Vagina (tissue), 2 donors: ENCODE data around the gene MECP2. TPM values are rescaled to one million over a fixed set of nuclear protein-coding genes. Genes with fewer than 3 reads are reported as not detected.

Experiments used
- DNase-seq, 2 donors: peaks; one replicate each; pipeline ENCODE4 v3.0.0-alpha.2; 2017; ENCODE audit errors: extremely low spot score in 2 of 2
- H3K27ac ChIP-seq: fragments of 200-600 bp; sonication (generic); one replicate; pipeline ENCODE4 v1.5.1; 2019
- H3K27me3 ChIP-seq: fragments of 200-600 bp; sonication (generic); one replicate; pipeline ENCODE4 v1.5.1; 2019
- H3K36me3 ChIP-seq, 2 donors: fragments of 200-600 bp; sonication (generic); one replicate each; pipeline ENCODE4 v1.5.1; 2017 to 2019
- H3K4me1 ChIP-seq: fragments of 200-600 bp; sonication (generic); one replicate; pipeline ENCODE4 v1.5.1; 2019
- H3K4me3 ChIP-seq, 2 donors: fragments of 200-600 bp; sonication (generic); 1 replicate in 1 of 2; 2 replicates in 1 of 2; pipeline ENCODE4 v1.5.1; 2016 to 2019
- H3K9me3 ChIP-seq: fragments of 200-600 bp; sonication (generic); one replicate; pipeline ENCODE4 v1.5.1; 2019
- POLR2A ChIP-seq, 2 donors: fragments of 450-650 bp; IDR thresholded peaks; one replicate each; pipeline ENCODE4 v1.6.1; 2017; ENCODE audit warnings: antibody characterized with exemption in 2 of 2, mild to moderate bottlenecking in 2 of 2, moderate library complexity in 2 of 2
- POLR2AphosphoS5 ChIP-seq, 2 donors: sonication (generic); formaldehyde crosslinking; IDR thresholded peaks; one replicate each; pipeline ENCODE4 v1.9.0; 2017; ENCODE audit warnings: antibody characterized with exemption in 2 of 2, mild to moderate bottlenecking in 2 of 2, low read depth in 1 of 2; ENCODE audit not compliant: insufficient read depth in 1 of 2
- intact Hi-C: fragments of 100-400 bp; cut with DNase I; formaldehyde crosslinking; loops from one replicate; pipeline ENCODE4 v1.15.1; 2023
- total RNA-seq: library from RNA; depleted of rRNA; stranded (reverse); fragments of >200 nt; gene quantifications from one replicate; pipeline ENCODE4 v1.2.3, GENCODE V29; 2016
- TF ChIP-seq, protein P1 (sequence below), 3 experiments: fragments of 450-650 bp in 2 of 3; fragments of 200-600 bp in 1 of 3; sonication (generic) in 1 of 3; IDR thresholded peaks; one replicate each; pipeline ENCODE4 v1.5.1; 2017 to 2019; ENCODE audit warnings: antibody characterized with exemption in 3 of 3, mild to moderate bottlenecking in 2 of 3, moderate library complexity in 2 of 3

The MECP2 gene
- total RNA-seq, 1 donor from 2014 or later, result 38.5 TPM

- intact Hi-C loops, result no loop called here
- no peaks in the 10 kb centered on the region for H3K36me3 ChIP-seq
- peaks cover 7% of the 10 kb centered on the region for H3K4me1 ChIP-seq
- no peak overlapping the region for H3K4me3 ChIP-seq
- DNase-seq, result no peak
- no peak for TF ChIP-seq POLR2AphosphoS5 (IDR thresholded peaks at IDR 0.05; ENCODE audit: insufficient read depth in 1 of 2, low read depth in 1 of 2)
- TF ChIP-seq, protein P1, sequence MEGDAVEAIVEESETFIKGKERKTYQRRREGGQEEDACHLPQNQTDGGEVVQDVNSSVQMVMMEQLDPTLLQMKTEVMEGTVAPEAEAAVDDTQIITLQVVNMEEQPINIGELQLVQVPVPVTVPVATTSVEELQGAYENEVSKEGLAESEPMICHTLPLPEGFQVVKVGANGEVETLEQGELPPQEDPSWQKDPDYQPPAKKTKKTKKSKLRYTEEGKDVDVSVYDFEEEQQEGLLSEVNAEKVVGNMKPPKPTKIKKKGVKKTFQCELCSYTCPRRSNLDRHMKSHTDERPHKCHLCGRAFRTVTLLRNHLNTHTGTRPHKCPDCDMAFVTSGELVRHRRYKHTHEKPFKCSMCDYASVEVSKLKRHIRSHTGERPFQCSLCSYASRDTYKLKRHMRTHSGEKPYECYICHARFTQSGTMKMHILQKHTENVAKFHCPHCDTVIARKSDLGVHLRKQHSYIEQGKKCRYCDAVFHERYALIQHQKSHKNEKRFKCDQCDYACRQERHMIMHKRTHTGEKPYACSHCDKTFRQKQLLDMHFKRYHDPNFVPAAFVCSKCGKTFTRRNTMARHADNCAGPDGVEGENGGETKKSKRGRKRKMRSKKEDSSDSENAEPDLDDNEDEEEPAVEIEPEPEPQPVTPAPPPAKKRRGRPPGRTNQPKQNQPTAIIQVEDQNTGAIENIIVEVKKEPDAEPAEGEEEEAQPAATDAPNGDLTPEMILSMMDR (IDR thresholded peaks at IDR 0.05), result no peak
- no peak for TF ChIP-seq POLR2A (IDR thresholded peaks at IDR 0.05)
- H3K9me3 ChIP-seq, result no peaks in the 10 kb centered on the region
- no peak overlapping the region for H3K27ac ChIP-seq
- no peaks in the 10 kb centered on the region for H3K27me3 ChIP-seq
These were observed 90.6 kb downstream of the MECP2 start for GRCh38 chrX:154006947-154007346.

DNA sequence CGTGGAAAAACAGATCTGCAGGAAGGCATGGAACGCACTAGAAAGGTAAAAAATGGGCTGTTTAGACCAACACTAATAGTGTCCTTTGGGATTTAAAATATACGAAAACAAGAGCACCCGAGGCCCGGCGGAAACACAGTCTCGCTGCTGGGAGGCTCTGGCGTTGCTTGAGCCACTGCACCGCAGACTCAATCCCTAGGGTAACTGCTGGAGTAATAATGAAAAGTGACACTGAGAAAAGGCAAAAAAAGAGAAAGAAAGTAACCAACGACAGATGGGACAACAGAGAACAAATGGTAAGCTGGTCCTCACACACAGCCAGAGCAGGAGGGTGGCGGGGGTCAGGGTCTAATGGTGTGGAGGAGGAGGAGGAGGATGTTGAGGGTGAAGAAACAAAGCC, 93.2 kb downstream of the MECP2 start:
- intact Hi-C loops, result no loop called here
- Histone ChIP-seq H3K4me1 (peaks cover 7% of the 10 kb centered on the region), H3K4me3 (no peak overlapping the region), H3K27ac (no peak overlapping the region), H3K27me3 (no peaks in the 10 kb centered on the region), H3K9me3 (no peaks in the 10 kb centered on the region), H3K36me3 (no peaks in the 10 kb centered on the region)
- TF ChIP-seq POLR2A (IDR thresholded peaks at IDR 0.05) (no peak), POLR2AphosphoS5 (IDR thresholded peaks at IDR 0.05; ENCODE audit: insufficient read depth in 1 of 2, low read depth in 1 of 2) (no peak)
- TF ChIP-seq, protein P1 (IDR thresholded peaks at IDR 0.05), result no peak
- DNase-seq, result no peak

GRCh38 chrX:154002215-154002719, 95.2 kb downstream of the MECP2 start:
- no peak overlapping the region for H3K4me3 ChIP-seq
- intact Hi-C loops, result no loop called here
- no peaks in the 10 kb centered on the region for H3K9me3 ChIP-seq
- no peaks in the 10 kb centered on the region for H3K36me3 ChIP-seq
- H3K4me1 ChIP-seq, result peaks cover 7% of the 10 kb centered on the region
- TF ChIP-seq POLR2AphosphoS5 (IDR thresholded peaks at IDR 0.05; ENCODE audit: insufficient read depth in 1 of 2, low read depth in 1 of 2) (peak in 1 of 2 donors; percentile 38), POLR2A (IDR thresholded peaks at IDR 0.05) (no peak)
- TF ChIP-seq, protein P1 (IDR thresholded peaks at IDR 0.05), result no peak
- DNase-seq, result peak in 1 of 2 donors; percentile 83
- H3K27me3 ChIP-seq, result no peaks in the 10 kb centered on the region
- H3K27ac ChIP-seq, result peak overlapping the region; percentile 63

GRCh38 chrX:154000051-154000450, 97.5 kb downstream of the MECP2 start:
- Histone ChIP-seq H3K4me3 (no peak overlapping the region), H3K27ac (peak overlapping the region; percentile 2), H3K27me3 (no peaks in the 10 kb centered on the region), H3K36me3 (no peaks in the 10 kb centered on the region), H3K4me1 (peaks cover 7% of the 10 kb centered on the region), H3K9me3 (no peaks in the 10 kb centered on the region)
- intact Hi-C loops, result no loop called here
- no peak for DNase-seq
- TF ChIP-seq, protein P1 (IDR thresholded peaks at IDR 0.05), result no peak
- TF ChIP-seq POLR2A (IDR thresholded peaks at IDR 0.05) (no peak), POLR2AphosphoS5 (IDR thresholded peaks at IDR 0.05; ENCODE audit: insufficient read depth in 1 of 2, low read depth in 1 of 2) (no peak)

DNA sequence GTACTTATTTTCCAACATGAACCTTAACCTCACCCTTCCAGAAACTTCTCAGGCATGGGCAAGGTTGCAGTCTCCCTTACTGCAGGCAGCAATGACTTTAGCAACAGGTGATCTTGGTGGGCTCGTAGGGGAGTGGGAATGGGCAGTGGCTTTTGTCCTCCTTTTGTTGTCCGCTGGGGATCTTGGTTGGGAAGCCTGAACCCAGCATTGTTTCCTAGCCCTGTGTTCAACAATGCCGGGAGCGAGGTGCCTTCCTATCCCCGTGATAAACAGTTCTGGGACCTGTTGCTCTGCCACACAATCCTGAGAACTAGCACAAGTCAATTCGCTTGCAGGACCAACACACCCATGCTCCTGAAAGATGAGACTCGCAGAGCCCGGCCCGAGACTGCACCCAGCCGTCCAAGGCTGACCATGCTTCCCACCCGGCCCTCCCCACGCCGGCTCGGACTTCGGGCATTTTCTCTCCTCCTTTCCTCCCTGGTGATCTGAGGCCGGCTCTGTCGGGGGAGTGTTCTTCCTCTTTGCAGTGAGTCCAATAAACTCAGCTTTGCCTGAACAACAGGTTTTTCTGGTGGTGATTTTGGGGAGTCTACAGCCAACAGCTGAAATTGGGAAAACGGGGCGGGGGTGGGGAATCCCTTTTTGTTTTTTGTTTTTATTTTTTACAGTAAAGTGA, 98.0 kb downstream of the MECP2 start:
- Histone ChIP-seq H3K4me3 (no peak overlapping the region), H3K36me3 (no peaks in the 10 kb centered on the region)
- intact Hi-C loops, result no loop called here

More for the DNA sequence above, 98.0 kb downstream of the MECP2 start:
- no peaks in the 10 kb centered on the region for H3K27me3 ChIP-seq
- H3K27ac ChIP-seq, result peak overlapping the region; percentile 43
- H3K4me1 ChIP-seq, result peaks cover 7% of the 10 kb centered on the region
- no peaks in the 10 kb centered on the region for H3K9me3 ChIP-seq
- no peak for DNase-seq
- no peak for TF ChIP-seq POLR2A (IDR thresholded peaks at IDR 0.05)
- TF ChIP-seq, protein P1 (IDR thresholded peaks at IDR 0.05), result no peak
- TF ChIP-seq POLR2AphosphoS5 (IDR thresholded peaks at IDR 0.05; ENCODE audit: insufficient read depth in 1 of 2, low read depth in 1 of 2), result no peak
